NCI-H1694 treated with DMSO at 0.1 percent for 48 hours (cell line): ENCODE measurements around the gene CCIN.
"Not testable (repeated sequence)": the region's sequence is repeated elsewhere in the genome, so short reads cannot be mapped to it uniquely, and the experiment has no call there.

Experiments
- DNase-seq: peaks from one replicate; lab custom pipeline; 2025; lab: John Stamatoyannopoulos, UW

The CCIN gene

GRCh38 chr9:36160126-36160525 is 9.1 kb upstream of the CCIN start:
- not testable (repeated sequence) for DNase-seq

GRCh38 chr9:36161187-36161586 is 8.0 kb upstream of the CCIN start:
- no peak for DNase-seq

GRCh38 chr9:36162211-36162738 is 6.9 kb upstream of the CCIN start:
- no peak for DNase-seq

GRCh38 chr9:36163049-36163785 is 6.0 kb upstream of the CCIN start:
- DNase-seq, result no peak

- no peak for DNase-seq
These were observed 5.4 kb upstream of the CCIN start for GRCh38 chr9:36163786-36164170.

- no peak for DNase-seq
These were observed 4.8 kb upstream of the CCIN start for GRCh38 chr9:36164372-36164771.

- DNase-seq, result no peak
These were observed 4.2 kb upstream of the CCIN start for GRCh38 chr9:36164989-36165388.

GRCh38 chr9:36165826-36166167 is 3.4 kb upstream of the CCIN start:
- no peak for DNase-seq

- peak; percentile 56 for DNase-seq
These were observed 2.8 kb upstream of the CCIN start for GRCh38 chr9:36166168-36166927.

- DNase-seq, result no peak
These were observed 520 bp downstream of the CCIN start for GRCh38 chr9:36169708-36170107.

GRCh38 chr9:36170531-36170930 is 1.3 kb downstream of the CCIN start:
- no peak for DNase-seq

- DNase-seq, result no peak
These were observed 4.7 kb downstream of the CCIN start for GRCh38 chr9:36173861-36174260.

- no peak for DNase-seq
These were observed 5.1 kb downstream of the CCIN start for GRCh38 chr9:36174271-36174670.

- no peak for DNase-seq
These were observed 5.5 kb downstream of the CCIN start for GRCh38 chr9:36174731-36175130.

- not testable (repeated sequence) for DNase-seq
These were observed 6.0 kb downstream of the CCIN start for GRCh38 chr9:36175209-36175608.

- DNase-seq, result not testable (repeated sequence)
These were observed 7.3 kb downstream of the CCIN start for GRCh38 chr9:36176496-36176895.

- no peak for DNase-seq
These were observed 8.4 kb downstream of the CCIN start for GRCh38 chr9:36177571-36177970.

- DNase-seq, result not testable (repeated sequence)
These were observed 11.1 kb downstream of the CCIN start for GRCh38 chr9:36180243-36180642.

GRCh38 chr9:36187414-36187813 is 18.2 kb downstream of the CCIN start:
- no peak for DNase-seq

GRCh38 chr9:36188212-36188611 is 19.0 kb downstream of the CCIN start:
- no peak for DNase-seq

- DNase-seq, result no peak
These were observed 20.8 kb downstream of the CCIN start for GRCh38 chr9:36189976-36190375.

GRCh38 chr9:36190388-36191289 is 21.5 kb downstream of the CCIN start, which contains the start of gene CLTA:
TSS of gene CLTA (plus strand) at chr9:36190921. CDS start at chr9:36191057, 136 bp downstream.
- DNase-seq, result peak; percentile 99
